Dedifferentiated amniotic fluid mesenchymal stem cell (primary cell): ENCODE results near the gene RAVER2.

Experiments used
- DNase-seq: peaks from one replicate; pipeline ENCODE4 v3.0.0-alpha.2; 2016; ENCODE audit errors: extremely low spot score

RAVER2 gene

DNA sequence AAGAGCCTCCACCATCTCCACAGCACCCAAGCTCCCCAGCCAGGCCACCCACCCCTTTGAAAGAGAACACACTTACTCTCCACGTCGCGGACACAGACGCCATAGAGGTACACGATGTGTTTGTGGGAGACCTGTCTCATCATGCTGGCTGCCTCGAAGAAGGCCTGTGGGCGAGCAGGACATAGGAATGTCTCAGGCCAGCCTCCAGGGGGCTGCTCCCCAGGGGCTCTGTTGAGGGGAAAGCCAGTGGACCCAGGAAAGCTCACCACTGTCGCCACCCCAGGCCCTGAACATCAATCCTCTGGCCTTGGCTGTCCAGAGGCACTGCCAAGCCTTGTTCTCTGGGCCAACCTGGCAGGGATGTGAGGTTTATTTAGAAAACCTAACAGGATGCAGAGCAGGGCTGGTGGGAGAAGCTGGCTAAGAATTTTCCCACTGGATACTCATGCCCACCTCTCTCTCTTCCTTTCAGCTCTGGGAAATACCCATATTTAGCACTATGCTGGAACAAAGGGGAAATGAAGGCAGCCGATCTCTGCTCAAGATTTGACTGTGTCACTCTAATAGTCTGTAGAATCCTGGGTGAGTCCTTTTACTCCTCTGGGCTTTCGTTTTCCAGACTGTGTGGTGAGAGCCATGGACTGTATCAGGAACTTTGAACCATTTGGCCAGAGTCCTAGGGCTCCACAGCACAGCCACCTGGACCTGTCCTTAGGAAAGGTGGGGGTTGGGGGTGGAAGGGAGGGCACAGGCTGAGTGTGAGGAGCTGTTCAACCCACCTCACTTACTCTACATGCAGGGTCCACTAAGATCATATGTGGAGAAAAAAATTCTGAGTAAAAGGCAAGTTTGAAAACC is 101.9 kb downstream of the RAVER2 start:
- DNase-seq: no peak

DNA sequence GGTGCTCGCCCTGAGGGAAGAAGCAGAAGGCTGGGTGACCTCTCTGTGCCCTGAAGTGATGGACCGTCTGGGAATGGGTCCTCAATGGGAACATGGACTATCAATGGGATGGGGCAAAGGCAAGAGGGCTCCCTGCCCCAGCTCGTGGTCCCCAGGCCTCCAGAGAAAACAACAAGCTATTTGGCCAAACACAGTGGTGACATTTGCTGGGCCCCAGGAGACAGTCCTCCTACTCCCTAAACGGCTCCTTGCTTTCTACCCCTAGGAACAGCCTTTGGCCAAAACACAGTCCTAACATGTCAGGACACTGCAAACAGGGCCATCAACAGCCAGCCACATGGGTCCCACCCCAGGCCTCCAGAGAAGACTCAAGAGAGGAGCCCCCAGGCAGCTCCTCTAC is 102.8 kb downstream of the RAVER2 start:
- no peak for DNase-seq

DNA sequence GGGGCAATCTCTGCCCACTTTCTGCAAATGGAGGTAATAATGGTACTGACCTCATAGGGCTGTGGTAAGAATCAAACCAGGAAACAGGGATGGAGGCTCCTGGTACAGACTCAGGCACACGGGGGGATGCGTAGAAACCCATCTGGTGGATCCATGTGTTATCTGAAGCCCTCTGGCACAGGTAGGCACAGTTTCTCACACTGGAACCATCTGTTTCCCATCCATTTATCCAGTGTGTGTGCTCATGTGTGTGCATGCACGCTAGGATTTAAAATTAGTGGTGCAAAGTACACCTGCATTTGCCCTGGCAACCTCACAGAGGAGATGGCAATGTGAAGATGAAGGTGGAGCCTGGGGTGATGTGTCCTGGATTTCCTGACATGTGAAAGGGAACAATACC is 103.3 kb downstream of the RAVER2 start:
- DNase-seq: no peak

DNA sequence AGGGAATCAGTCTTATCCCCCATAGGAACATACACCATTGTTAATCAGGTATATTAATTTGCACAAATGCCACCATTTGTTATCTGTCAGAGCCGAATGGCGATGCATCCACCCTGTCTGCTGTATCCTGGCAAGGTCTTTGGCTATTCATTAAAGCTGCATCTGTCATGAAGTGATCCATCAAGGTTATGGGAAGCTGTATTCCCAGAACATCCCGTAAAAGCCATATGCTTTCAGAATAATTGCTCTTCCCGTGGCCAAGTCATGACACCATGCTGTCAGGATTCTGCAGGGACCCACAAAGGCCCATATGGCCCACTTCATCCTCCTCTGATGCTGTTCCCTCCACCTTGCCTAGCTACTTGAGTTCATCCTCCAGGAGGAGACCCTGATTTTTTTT is 103.9 kb downstream of the RAVER2 start:
- DNase-seq: no peak

DNA sequence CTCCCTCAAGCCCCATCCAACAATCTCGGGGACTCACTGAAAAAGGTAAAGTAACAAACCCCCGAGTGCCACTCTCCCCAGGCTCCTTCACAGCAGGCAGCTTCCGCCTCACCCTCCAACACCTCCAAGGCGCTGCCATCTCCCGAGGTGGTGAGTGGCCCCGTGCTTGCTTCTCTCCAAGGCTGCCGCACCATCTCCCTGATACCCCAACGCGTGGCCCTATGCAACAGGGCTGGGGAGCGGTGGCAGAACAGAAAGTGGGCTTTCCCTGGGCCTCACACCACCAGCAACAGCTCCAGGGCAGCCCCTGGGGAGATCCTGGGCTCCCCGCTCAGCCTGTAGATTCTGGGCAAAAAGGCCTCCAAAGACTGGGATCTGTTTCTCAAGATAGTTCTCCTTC is 105.1 kb downstream of the RAVER2 start:
- no peak for DNase-seq

DNA sequence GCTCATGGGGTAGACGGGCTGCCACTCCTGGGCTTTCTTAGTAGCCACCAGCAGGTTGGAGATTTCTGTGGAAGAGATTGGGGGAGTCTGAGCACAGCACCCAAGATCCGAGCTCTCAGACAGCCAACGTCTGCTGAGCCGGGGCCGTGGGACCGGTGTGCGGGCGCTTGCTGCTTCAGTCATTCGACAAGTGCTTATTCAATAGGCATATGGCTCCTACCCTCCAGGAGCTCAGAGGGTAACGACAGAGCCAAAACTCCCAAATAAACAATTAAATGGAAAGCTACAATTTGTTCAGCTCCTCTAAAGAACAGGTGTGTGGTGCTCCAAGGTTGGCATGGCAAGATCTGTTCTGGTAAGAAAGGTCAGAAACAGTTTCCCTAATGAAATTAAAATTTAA is 106.0 kb downstream of the RAVER2 start:
- no peak for DNase-seq

DNA sequence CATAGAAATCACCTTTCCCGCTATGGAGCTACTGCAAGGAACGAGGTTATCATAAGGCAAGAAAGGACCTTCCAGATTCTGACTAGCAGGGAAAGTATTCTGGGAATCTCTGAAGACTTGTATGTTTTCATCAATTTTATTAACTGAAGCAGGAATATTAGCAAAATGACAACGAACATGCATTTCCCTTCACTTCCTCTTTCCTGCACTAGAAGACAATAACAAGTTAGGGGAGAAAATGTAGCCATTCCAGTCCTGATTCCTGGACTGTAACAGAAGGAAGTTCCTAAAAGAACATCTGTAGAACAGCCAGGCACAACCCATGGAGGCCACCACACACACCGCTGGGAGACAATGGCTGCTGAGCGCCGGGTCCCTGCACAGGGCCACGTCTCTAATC is 106.8 kb downstream of the RAVER2 start:
- DNase-seq: no peak

DNA sequence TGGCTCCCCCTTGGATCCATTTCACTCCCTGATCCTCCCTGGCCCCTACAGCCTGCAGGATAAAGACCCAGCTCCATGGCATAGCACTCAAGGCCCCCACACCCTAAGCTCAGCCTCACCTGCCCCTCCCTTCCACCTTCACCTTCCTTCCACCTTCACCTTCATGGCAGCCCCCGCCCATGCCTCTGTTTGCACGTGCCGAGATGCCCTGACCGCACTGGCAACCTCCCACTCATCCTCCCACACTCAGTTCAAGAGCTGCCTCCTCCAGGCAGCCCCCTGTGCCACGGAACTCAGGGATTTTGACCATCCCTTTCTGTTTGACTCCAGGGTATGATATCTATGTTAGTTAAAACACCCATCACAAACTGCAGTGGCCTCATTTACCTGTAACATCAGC is 109.8 kb downstream of the RAVER2 start:
- no peak for DNase-seq

DNA sequence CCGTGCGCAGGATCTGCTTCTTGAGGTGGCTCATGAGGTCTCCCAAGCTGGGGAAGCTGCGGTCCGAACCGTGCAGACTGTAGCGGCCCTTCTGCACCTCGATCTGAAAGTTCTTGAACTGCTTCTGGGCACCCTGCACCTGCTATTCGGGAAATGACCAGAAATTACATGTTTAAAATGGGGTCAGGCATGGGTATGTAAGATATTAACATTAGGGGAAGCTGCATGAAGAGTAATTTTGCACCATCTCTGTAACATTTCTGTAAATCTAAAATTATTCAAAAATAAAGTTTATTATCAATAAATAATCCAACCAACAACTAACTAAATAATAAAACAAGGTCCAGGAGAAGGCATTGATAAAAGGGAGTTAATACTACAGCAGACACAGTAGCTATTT is 110.7 kb downstream of the RAVER2 start:
- no peak for DNase-seq

DNA sequence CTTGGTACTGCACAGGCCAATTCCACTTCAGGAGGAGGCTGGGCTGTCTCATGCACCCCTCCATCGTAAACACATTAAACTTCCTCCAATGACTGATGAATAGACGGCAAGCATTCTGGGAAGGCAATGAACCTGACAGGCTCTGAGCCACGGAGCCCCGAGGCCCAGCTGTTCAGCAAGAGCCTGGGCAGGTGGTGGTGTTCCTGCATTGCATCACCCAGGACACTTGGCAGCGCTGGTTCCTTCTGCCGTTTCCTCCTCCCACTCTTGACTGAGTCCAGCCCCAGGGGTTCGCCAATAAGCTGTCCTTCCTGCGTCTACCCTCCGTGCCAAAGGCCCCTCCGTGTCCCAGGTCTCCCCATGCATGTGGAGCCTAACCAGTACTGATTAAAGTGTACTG is 111.7 kb downstream of the RAVER2 start:
- no peak for DNase-seq

DNA sequence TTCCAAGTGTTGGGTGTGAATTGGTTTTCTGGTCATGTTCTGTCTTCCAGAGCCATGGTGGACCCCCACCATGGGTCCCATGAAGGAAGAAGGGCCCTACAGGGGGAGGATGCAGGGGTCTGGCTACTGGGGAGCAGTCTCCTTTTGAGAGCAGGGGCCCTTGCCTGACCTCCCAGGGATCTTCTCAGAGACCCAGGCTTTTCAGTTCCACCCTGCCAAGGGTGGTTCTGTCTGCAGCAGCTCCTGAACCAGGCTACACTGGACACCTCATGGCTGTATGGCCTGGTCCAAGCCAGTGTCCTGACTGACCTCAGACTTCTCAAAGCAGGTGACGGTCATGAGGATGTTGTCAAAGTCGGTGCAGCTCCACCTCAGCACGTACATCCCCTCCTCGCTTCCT is 112.5 kb downstream of the RAVER2 start:
- no peak for DNase-seq

DNA sequence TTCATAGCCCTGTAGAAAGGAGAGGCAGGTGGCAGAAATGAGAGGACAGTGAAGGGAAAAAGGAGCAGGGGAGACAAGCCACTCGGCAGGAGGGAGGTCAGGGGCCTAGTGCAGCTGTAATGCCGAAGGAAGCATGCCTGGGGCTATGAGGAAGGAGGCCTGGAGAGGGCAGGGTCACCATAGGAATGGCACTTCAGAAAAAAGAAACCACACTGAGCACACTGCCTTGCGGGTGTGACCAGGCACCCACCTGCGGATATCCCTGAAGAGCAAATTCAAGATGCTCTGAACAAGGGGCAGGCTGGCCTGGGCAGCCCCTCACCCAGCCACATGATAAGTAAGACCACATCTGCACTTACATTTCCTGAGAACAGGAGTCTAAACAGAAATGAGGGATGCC is 116.7 kb downstream of the RAVER2 start:
- DNase-seq: no peak

DNA sequence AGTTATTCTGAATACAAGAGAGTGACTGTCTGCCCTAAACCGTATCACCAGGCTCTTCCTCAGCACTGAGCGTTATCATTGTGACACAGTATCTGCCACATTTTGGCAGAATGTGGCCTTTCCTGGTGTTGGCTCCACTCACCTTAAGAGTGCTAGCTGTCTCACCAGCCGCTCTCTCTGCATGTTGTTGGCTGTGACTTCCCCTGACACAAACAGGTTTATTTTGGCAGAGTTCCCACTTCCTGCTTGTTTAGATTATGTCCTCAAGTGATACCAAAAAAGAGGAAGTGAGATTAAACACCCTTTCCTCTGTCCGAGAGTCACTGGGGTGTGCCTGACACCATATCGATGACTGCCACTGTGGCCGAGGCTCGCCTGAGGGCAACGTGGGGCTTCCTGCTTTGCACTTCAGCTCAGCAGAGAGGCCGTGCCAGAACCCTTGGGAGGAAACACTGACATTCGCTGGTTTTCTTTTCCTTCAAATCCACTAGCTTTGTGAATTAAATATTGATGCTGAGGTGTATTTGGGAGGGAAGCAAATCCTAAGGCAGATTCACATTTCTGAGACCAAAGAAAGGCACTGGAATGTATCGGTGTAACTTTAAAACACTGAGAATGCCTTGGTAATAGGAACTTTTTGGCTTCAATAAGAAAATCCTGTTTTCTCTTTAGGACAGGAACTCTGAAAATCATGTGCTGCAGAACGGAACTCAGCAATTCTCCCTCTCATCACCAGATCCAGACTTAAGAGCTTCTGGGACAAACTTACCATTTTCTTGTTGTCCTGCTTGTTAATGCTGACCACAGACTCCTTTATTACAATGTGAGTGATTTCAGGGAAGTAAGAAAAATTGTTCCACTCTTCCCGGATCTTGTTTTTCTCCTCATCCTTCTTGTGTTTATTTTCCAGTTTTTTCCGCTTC is 119.4 kb downstream of the RAVER2 start:
- no peak for DNase-seq

DNA sequence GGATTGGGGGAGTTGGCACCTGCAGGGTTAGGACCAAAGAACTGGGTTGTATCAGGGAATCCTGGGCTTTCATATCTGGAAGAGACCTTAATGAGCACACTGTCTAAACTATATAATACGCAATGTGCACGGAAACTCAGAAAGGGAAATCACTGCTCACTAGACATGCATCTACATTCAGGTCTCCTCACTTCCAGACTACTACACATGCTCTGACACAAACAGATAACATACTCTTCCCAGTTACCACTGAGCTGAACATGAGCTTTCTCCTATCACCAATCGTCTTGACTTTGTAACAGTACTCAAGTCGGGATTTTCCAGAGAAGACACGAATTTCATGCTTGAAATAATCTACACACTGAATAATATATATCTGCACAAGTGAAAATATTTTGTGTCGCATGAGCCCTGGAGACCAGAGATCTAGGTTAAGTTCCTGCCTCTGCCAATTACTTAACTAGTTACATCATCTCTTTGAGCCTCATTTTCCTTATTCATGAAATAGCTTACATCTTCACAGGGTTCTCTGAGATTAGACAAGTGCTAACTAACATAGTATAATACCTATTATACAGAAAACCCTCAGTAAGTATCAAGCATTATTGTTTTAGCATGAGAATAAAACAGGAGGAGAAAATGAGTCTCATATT is 120.4 kb downstream of the RAVER2 start:
- DNase-seq: no peak

DNA sequence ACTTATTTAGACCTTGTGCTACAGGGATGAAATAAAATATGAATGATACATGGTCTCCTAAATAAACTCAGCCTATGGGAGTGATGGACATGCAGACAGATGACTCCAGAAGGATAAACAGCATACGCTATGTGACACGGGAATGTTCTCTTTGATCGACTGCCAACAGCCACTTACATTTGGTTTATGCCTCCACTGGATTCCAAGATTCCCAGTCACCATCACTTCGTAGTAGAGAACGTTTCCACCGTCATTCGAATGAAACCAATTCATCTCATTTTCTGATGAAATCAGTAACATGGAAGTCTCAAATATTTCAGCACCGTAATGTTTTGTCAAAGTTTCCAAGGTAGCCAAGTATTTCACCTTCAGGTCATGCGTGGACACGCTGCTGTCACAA is 121.8 kb downstream of the RAVER2 start:
- no peak for DNase-seq

DNA sequence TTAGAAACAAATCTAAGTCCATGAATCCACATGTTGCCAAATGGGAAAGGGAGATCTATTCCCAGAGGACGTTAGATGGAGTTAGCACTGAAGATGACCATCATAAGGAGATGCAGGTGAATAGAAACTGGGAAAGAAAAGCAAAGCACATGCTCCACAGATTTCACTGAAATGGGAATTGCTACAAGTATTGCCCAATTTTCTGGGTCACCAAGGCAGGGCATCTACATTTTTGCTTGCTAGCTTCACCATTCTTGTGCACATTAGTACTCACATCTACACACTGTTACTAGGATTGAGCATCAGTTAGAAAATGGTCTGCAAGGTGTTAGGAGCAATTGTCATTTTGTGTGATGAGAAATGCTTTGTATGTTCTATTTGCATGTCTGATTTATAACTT is 122.4 kb downstream of the RAVER2 start:
- no peak for DNase-seq

DNA sequence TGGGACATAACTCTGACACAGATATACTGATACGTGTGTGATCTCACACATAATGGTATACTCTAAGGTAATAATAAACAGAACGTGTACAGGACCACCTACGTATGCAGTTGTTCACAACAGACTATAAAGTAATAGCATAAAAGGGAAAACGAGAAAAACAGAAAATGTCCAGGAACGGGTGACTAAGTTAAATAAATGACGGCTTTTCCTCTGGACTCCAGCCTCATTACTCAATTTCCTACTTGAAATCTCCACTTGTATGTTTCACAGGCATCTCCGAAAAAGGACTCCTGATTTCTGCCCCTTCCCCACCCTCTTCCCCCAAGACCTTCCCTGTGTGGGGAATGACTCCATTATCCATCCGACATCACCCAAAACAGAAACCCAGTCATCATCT is 126.4 kb downstream of the RAVER2 start:
- no peak for DNase-seq

DNA sequence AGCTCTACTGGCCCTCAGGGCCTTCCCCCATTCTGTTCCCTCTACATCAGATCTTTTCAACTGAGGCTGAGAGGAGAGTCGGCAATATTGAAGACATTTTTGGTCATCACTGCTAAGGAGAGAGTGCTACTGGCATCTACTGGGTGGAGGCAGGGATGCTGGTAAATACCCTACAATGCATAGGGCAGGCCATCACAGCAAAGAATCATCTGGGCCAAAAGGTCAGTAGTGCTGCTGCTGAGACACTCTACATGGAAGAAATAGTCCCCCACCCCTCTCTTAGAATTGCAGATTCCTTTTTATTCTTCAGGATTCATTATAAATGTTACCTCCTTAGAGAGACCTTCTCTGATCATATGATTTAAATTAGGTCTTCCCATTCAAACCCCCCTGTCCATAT is 127.2 kb downstream of the RAVER2 start:
- DNase-seq: no peak

DNA sequence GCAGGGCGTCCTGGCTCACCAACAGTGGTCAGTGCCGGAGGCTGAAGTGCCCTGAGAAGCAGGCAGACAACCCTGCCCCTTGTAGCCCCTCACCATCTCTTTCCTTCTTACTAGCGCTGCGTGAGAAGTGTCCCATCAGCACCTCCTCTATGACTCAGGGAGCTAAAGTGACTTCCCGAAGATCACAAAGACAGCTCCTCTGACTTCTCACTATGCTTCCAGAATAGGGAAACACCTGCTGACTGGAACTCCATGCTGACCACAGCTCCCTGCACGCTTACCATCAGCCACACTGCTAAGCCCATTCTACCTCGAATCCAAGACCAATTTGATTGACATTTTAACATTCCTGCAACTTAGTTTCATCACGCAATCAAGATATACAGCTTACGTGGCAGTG is 128.7 kb downstream of the RAVER2 start:
- no peak for DNase-seq

DNA sequence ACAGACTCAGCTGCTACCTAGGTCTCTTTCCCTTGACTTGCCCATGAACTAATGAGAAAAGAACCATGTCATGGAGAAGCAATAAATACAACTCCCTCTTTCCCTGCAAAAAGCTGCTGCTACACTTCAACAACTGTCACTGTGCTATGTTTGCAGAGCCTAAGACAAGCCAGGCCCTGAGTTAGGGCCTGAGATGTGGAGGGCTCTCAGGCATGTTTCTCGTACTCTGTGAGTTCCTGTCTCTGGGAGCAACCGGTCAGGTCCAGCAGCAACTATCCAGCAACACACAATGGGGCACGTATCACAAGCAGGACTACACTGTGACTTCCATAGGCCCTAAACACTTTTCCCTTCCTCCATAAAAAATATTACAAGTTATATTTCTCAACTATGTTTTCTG is 129.8 kb downstream of the RAVER2 start:
- no peak for DNase-seq

DNA sequence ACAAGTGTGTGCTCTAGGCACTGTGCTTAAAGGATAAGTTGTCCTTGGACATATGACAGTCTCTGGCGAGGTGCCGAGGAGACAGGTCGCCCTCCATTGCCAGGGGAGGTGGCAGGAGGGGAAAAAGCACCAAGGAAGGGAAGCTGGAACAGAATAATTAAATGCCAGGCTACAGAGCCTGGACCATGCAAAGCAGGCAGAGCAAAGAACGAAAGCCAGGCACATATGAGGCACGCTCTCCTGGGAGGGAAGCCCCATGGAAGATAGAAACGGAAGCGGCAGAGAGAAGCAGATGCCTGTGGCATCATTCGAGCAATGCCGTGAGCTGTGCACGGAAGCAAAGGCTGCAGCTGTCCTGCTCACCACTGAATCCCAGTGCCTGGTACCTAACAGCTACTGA is 130.2 kb downstream of the RAVER2 start:
- no peak for DNase-seq

DNA sequence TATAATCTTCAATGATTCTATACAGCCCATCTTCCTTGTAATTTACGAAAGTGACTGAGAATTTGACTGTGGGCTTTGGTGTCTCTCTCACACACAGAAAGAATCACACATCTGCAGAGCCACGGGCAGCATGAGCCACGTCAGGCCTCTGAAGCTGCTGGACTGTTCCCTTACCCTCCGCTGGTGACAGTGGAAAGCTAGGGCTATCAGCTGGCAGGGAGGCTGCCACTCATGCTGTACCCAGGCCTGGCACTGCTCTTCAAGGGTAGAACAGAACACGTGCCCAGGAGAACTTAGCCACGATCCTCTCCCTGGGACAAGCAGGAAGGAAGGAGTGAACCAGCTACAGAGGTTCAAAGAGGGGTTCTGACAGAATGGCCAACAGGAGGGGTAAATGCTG is 130.7 kb downstream of the RAVER2 start:
- DNase-seq: no peak

DNA sequence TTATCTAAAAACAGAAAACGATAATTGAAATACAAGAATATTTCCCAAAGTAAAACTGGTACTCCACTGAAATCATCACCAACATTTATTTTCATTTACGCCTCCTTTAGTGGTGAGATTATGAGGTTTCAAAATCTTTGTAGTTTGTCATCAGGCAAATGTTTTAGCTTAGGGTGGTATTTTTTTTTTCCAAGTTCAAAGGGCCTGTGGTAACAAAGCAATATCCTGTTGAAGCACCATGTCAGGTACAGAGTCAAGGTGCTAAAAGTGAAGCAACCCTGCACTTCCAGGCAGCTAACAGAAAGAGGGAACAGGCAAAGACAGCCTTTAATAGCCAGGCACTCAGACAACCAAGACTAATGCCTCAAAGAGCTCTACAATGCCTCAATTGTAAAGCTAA is 132.3 kb downstream of the RAVER2 start:
- no peak for DNase-seq
